LHCN-M2 (cell line): ENCODE measurements around the gene CAPZB. TPM values are rescaled to one million over a fixed set of nuclear protein-coding genes. Genes with fewer than 3 reads are reported as not detected.
A peak's percentile ranks its signal among the peaks of the same experiment; 100 is the strongest.
"Not testable (repeated sequence)": the region's sequence is repeated elsewhere in the genome, so short reads cannot be mapped to it uniquely, and the experiment has no call there.

Experiments
- DNase-seq: peaks from one replicate; pipeline ENCODE4 v3.0.0-alpha.2; 2012; ENCODE audit warnings: low read depth
- total RNA-seq: library from RNA; depleted of rRNA; stranded (reverse); fragments of >200 nt; gene quantifications from 2 replicates; pipeline ENCODE4 v1.2.3, GENCODE V29; 2014; rRNA removed

The CAPZB gene
- total RNA-seq, 1 experiment from 2014 or later: 134 TPM

DNA sequence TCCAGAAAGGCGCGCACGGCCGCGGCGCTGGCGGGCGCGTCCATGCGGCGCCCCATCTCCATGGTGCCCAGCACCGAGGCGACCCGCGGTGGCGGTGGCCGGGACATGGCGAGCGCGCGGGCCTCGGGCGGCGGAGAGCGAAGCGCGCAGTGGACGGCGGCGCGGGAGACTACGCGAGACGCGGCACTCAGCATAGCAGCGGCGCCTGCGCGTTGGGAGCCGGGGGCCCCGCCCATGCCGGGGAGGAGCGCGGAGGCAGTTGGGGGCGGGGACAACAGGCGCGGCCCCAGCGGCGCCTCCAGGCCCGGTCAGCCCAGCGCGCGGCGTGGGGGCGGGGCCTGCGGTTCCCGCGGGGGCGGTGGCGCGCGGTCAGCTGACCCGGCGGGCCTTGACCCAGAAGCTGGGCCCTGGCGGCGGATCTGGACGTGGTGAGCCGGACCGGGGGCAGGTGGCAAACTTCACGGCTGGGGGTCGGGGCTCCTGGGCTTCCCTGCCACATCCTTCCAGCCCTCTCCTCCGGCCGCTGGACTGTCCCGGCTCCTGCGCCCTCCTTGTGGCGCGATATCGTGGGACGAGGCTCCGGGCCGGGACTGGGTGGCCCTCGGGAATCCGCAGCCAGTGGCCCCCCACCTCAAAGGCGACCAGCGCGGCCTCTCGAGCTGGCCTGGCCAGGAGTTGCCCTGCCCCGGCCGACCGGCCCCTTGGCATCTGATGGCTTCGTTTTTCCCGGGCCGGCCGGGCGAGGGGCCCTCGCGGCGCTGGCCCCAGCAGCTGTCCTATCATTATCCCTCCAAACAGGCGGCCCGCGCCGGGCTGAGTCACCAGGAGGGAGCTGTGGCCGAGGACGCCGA lies 173.2 kb downstream of the CAPZB start, which contains the start of the genes AKR7A2 and SLC66A1:
AKR7A2 (minus strand) TSS at position 214 of the 851 bp plus-strand sequence; CDS start at position 194, 20 bp downstream.
SLC66A1 (plus strand) TSS at position 396 of the 851 bp plus-strand sequence. CDS start 5,352 bp downstream, outside the sequence.
- peak; percentile 90 for DNase-seq

DNA sequence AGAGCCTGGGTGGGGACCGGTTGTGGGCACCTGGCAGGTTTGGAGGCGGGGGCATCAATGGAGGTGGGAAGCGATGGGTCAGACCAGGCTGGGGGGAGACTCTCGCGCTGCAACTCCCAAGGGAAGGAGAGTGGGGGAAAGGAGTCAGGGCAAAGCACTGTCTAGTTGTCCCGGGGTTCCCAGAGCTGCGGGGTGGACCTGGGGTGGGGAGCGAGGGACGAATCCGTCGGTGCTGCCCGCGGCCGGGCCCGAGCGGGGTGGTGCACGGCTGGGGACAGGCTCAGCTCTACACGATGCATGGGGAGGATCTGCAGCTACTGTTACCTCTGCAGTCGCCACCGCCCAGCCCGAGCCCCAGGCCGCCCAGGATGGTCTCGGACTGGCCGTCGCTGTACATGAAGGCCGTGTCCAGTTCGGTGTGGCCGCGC lies 173.8 kb downstream of the CAPZB start:
- peak; percentile 29 for DNase-seq

DNA sequence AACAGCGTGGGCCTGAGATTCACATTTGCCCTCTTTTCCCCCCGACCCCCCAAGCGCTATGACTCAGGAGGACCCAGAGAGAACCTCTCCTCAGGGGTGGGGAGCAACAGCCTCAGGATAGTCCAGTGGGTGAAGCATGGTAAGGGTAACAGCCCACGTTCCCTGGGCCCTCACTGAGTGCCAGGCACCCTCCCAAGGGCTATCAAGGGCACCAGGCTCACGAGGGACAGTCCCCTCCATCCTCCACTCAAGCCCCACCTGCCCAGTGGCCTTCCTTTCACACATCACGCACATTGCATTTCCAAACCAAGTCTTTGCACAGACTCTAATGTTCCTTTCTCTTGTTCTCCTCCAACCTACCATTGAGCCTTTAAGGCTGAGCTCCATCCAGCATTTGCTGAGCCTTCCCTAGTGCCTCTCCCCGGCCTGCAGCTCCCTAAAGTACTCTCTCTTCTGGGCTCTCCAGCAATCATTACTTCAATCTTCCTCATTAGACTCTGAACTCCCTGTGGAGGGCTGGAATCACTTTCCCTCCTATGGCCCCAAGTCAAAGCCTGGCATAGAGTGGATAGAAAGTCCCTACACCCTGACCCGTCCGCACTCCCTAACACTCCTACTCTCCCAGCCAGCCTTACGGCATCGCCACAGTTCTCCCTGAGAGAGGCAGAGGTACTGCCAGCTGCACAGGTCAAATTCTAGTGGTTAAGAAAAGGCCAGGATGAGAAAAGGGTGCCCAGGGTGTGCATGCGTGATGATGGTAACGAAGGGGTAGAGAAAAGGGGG lies 174.4 kb downstream of the CAPZB start:
- peak; percentile 27 for DNase-seq

DNA sequence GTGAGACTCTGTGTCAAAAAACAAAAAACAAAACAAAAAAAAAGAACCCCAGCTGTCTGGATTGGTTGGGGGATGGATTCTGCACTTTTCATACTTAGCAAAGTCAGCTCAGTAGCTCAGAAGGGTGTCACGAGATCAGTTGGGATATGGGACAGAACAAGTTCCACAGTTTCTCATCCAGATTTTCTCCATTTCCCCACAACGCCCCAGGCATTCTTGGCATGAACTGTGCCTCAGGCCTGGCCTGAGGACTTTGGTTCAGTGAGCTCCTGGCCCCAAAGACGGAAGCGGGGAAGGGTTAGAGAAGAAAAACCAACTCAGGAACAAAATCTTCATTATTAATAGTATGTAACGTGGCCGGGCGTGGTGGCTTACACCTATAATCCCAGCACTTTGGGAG lies 175.3 kb downstream of the CAPZB start:
- no peak for DNase-seq

GRCh38 chr1:19309123-19309813 lies 176.1 kb downstream of the CAPZB start:
- DNase-seq: peak; percentile 83

- DNase-seq: no peak
Observed at GRCh38 chr1:19308509-19308907, 176.8 kb downstream of the CAPZB start.

DNA sequence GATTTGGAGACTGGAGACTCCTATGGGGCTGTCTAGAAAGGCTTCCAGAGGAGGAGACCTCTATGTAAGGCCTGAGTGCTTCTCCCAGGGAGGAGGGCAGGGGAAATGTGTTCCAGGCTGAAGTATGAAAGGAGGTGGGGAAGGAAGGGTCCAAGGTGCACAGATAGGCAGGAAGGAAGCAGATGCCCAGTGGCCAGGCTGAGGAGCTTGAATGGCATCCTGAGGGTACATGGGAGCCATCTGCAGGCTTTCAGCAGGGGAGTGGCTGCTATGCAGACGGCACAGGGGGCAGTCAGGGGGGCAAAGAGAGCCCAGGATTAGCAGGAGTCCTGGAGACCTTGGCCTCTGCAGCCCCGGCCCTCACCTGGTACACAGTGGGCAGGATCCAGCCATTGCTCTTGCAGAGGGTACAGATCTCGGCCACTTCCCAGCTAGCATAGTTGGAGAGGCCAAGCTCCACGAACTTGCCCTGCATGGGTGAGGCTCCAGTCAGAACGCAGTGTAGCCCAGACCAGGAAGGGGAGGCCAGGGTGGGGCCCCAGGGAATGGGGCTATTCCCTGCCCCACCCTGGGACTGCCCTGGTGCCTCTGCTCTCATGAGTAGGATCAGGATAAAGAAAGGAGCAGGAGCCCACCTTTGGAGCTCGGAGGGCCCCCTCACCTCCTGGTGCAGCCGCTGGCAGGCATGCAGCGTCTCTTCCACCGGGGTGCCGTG lies 177.4 kb downstream of the CAPZB start:
- no peak for DNase-seq

- DNase-seq: no peak
Observed at GRCh38 chr1:19306941-19307340, 178.4 kb downstream of the CAPZB start.

DNA sequence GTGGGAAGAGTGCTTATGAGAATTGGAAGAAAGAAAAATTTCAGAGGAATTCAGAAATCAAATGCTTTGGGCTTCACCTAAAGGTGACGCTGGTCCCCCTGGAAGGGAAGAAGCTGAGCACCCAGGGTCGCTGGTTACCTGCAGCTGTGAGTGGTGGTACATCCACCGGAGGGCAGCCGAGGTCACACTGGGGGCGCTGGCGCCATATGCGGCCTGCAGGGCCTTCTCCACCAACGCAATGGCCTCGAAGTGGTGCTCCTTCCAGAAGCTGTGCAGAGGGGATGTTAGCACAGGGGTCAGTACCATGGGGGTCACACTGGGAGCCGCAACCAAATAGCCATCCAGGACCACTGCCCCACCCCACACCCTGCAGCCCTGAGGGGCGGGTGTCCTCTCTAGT lies 179.5 kb downstream of the CAPZB start:
- DNase-seq: no peak

DNA sequence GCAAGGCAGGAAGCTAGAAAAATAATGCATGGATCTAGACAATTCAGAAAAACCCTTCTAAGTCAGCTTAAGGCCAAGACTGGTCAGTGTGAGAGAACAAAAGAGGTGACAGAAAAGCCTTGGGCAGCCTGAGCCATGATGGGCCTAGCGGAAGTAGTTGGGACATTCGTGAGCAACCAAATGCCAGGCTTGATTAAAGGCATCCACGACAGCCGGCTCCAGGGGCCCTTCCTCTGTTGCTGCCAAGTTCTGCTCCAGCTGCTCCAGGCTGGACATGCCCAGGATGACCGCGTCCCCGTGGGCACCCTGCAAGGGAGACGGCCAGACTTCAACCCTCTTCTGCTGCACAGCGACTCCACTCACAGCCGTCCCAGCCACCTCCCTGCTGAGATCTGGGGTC lies 181.3 kb downstream of the CAPZB start:
- DNase-seq: not testable (repeated sequence)

DNA sequence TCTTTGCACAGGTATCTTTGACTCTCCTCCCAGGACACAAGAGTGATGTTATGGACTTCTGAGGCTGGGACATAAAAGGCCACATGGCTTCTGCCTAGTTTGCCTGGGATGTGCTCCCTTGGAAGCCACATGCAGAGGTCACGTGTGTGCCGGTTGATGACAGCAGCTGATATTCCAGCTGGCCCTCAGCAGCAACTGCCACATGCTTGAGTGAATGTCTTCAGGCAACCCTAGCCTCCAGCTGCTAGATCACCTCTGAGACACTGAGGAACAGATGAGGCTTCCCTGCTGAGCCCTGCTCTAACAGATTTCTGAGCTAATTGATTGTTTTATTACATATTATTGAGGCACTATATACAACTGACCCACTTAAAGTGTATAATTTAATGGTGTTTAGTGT lies 185.1 kb downstream of the CAPZB start:
- peak; percentile 13 for DNase-seq

DNA sequence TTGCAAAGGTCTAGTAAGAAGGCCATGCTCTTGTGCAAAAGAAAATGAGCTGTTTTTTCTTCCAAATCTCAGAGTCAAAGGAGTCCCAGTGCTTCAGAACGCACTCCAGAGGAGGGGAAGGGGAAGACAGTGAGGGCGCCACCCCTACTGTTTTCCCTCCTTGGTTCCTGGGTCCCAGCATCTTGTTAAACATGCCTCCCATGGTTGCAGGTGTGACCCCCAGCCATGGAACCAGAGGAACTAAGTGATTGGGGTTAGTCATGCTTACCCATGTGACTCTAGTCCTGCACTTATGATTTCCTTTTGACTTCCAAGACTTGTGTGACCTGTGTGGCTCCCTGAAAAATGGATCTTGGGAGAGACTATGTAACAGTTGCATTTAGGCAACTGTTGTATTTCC lies 190.7 kb downstream of the CAPZB start:
- no peak for DNase-seq

DNA sequence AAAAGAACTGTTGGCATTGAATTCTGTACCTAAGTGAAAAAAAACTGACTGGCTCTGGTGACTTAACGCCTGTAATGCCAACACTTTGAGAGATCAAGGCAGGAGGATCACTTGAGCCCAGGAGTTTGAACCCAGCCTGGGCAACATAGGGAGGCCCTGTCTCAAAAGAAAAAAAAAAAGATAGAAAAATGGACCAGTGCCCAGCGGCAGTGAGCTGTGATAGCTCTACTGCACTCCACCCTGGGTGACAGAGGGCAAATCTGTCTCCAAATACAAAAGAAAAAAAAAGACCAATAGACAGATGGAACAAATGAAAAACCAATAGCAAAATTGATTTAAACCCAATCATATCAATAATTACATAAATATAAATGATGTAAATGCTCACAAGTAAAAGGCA lies 196.1 kb downstream of the CAPZB start:
- no peak for DNase-seq

Other genes starting within 250 kb of the CAPZB start
- 61.5 and 66.4 TPM in 2 replicates for gene EMC1, start 234.0 kb downstream of the CAPZB start, total RNA-seq
- gene MRTO4, start 233.7 kb downstream of the CAPZB start, total RNA-seq: 59.6 and 61.5 TPM in 2 replicates
- 0.92 and 1.7 TPM in 2 replicates for gene AKR7A3, start 196.8 kb downstream of the CAPZB start, total RNA-seq
- 193 and 253 TPM in 2 replicates for gene AKR7A2, start 173.4 kb downstream of the CAPZB start, total RNA-seq
- gene SLC66A1, start 173.2 kb downstream of the CAPZB start, total RNA-seq: 32.8 and 34.4 TPM in 2 replicates
- gene NBL1, start 158.8 kb upstream of the CAPZB start, total RNA-seq: 7.4 and 9.0 TPM in 2 replicates
- gene HTR6, start 179.3 kb upstream of the CAPZB start, total RNA-seq: not detected in 2 replicates